Neuron (in vitro differentiated cells): ENCODE data around the gene TUNAR.

Experiments
- H2AFZ ChIP-seq: one replicate; pipeline ENCODE4 v1.6.1; 2013; ENCODE audit warnings: low read depth, mild to moderate bottlenecking, inconsistent platforms, low read length, moderate library complexity
- H3K27me3 ChIP-seq: one replicate; pipeline ENCODE4 v1.6.1; 2013; ENCODE audit warnings: low read length; ENCODE audit not compliant: insufficient read depth
- H3K36me3 ChIP-seq: one replicate; pipeline ENCODE4 v1.6.1; 2013; ENCODE audit warnings: low read length; ENCODE audit not compliant: insufficient read depth
- H3K4me1 ChIP-seq: one replicate; pipeline ENCODE4 v1.6.1; 2013; ENCODE audit warnings: low read length; ENCODE audit not compliant: insufficient read depth
- H3K4me3 ChIP-seq: 2 replicates; pipeline ENCODE4 v1.5.1; 2013; ENCODE audit warnings: mild to moderate bottlenecking, low read length, moderate library complexity
- H3K9me3 ChIP-seq: one replicate; pipeline ENCODE4 v1.6.1; 2013; ENCODE audit warnings: low read length

TUNAR gene

DNA sequence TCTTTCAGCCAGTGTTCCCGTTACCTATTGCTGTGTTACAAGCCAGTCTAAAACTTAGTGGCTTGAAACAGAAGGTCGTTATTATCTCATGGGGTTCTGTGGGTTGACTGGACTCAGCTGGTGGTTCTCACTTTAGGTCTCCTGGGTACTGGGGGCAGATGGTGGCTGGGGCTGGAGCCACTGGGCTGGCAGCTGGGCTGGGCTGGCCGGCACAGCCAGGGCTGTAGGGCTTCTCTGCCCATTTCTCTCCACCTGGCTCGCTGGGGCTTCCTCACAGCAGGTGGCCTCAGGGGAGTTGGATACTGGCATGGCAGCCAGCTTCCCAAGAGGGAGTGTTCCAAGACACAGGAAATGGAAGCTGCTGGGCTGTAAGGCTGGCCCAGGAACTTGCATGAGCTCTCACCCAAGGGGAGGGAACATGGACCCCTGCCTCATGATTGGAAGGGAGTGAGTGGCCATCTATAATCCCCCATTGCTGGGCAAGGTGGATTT, 27.0 kb downstream of the TUNAR start:
- no peak overlapping the region for H2AFZ ChIP-seq
- H3K27me3 ChIP-seq: no peaks in the 10 kb centered on the region
- no peak overlapping the region for H3K4me3 ChIP-seq
- H3K4me1 ChIP-seq: no peaks in the 10 kb centered on the region
- no peaks in the 10 kb centered on the region for H3K9me3 ChIP-seq
- H3K36me3 ChIP-seq: peaks cover 6% of the 10 kb centered on the region

DNA sequence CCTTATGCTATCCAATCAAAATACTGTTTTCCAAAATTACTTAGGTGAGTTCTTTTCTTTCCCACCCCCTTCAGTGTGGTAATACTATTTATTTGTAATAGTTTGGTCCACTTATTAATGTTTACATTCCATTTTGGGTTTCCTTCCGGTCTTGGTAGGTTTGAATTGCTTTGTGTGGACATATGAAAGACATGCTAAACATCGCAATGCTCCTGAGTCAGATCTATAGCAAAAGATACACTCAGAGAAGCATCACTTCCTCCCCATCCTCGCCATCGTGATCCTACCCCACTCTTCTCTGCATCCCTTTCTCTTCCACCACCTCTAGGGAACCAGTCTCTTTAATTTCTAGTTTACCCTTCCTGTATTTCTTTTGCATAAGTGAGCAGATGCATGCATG, 30.0 kb downstream of the TUNAR start:
- no peaks in the 10 kb centered on the region for H3K9me3 ChIP-seq
- no peaks in the 10 kb centered on the region for H3K4me1 ChIP-seq
- H3K4me3 ChIP-seq: no peak overlapping the region
- H3K27me3 ChIP-seq: no peaks in the 10 kb centered on the region
- peaks cover 6% of the 10 kb centered on the region for H3K36me3 ChIP-seq
- H2AFZ ChIP-seq: no peak overlapping the region

DNA sequence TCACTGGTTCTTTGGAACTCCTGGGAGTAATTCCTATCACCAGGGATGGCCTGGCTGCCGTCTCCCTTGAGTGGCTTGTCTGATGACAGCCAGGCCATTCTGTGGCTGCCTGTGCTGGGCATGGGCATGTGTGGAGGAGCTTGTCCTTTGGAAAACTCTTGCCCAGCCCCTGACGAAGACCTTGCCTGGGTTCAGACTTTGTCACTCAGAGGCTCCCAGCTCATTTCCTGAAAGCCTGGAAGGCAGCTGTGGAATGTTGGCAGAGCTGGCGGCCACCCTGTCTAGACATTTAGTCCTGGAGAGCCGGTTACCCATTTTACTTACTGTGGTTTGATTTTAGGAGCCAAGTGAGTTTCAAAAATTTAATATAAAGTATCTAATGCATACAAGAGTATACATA, 34.0 kb downstream of the TUNAR start:
- Histone ChIP-seq H3K4me3 (no peak overlapping the region), H3K27me3 (no peaks in the 10 kb centered on the region), H2AFZ (no peak overlapping the region), H3K4me1 (peaks cover 3% of the 10 kb centered on the region), H3K36me3 (peaks cover 2% of the 10 kb centered on the region), H3K9me3 (no peaks in the 10 kb centered on the region)

DNA sequence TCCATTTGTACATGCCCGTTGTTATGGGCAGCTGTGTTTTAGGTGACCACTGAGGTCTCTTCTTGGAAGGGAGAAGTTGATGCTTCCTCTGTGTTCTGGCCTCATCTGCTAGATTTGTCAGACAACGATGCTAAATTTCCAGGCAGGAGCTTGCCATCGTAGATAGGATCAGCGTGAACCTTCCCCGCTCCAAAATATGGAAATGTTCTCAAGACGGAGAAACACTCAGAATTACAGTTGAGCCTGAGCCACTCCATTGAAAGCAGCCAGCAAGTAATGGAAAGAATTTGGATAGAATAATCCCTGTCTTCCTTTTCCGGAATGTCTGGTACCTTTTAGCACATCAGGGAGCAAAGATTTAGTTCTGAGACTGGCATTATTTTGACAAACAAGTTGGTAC, 34.8 kb downstream of the TUNAR start:
- Histone ChIP-seq H3K27me3 (no peaks in the 10 kb centered on the region), H3K9me3 (no peaks in the 10 kb centered on the region), H2AFZ (no peak overlapping the region), H3K36me3 (peaks cover 2% of the 10 kb centered on the region), H3K4me1 (peaks cover 3% of the 10 kb centered on the region), H3K4me3 (no peak overlapping the region)

DNA sequence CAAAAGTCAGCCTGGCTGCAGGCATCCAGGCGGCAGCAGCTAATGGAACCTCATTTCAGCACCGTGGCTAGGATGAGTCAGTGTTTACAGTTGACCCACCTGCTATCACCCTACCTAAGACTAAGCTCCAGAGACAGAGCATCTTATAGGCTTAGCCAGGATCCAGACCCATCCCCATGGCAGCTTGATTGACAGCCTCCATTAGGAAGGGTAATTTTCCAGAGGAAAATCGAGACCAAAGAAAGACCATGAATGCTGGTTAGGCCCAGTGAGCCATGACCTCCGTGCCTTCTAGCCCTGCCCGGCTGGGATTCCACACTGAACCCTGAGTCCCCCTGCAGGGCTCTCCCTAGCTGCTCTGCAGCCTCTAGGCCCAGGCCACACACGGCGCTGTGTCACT, 38.7 kb downstream of the TUNAR start:
- Histone ChIP-seq H3K36me3 (peaks cover 4% of the 10 kb centered on the region), H3K4me1 (peaks cover 3% of the 10 kb centered on the region), H3K27me3 (no peaks in the 10 kb centered on the region), H3K4me3 (no peak overlapping the region), H2AFZ (no peak overlapping the region), H3K9me3 (no peaks in the 10 kb centered on the region)

DNA sequence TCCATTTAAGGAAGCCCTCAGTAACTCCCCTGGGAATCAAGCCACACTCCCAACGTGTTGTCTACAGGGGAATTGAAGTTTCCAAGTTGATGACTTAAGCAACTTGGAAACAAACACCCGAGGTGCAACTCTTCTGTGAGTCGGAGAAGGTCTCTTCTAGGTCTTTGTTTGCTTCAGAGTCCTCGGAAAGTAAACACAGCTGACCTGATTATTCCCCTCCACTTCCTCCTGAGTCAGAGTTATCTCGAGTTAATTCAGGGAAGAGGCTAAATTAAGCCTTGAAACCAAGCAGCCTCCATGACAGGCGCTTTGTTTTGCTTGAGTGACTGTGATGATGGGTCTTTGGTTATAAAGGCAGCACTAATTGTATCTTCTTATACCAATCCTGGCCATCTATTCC, 41.8 kb downstream of the TUNAR start:
- H3K4me1 ChIP-seq: peaks cover 3% of the 10 kb centered on the region
- no peaks in the 10 kb centered on the region for H3K9me3 ChIP-seq
- no peaks in the 10 kb centered on the region for H3K27me3 ChIP-seq
- H3K4me3 ChIP-seq: no peak overlapping the region
- H3K36me3 ChIP-seq: peaks cover 9% of the 10 kb centered on the region
- H2AFZ ChIP-seq: no peak overlapping the region

DNA sequence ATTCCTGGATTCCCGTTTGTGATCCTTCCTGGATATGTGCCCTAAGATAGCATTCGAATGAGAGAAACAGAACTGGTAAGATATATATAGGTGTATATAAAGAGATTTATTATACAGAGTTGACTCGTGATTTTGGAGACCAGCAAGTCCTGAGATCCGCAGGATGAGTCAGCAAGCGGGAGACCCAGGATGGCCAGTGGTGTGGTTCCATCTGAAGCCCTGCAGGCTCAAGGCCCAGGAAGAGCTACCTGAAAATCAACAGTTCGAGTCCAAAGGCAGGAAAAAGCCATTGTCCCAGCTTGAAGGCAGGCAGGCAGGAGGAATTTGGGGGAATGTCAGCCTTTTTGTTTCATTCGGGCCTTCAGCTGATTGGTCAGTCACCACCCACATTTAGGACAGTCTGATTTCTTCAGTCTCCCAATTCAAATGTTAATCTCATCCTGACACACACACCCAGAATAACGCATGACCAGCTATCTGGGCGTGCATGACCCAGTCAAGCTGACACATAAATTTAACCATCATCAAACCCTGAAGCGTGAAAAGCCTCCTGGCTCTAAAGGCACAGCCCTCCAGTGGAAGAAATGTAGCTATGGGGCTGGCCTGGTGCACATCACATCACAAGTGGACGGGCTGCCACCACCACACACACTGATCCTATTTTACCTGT, 44.3 kb downstream of the TUNAR start:
- H3K9me3 ChIP-seq: no peaks in the 10 kb centered on the region
- H3K4me3 ChIP-seq: no peak overlapping the region
- peaks cover 16% of the 10 kb centered on the region for H3K36me3 ChIP-seq
- H3K27me3 ChIP-seq: no peaks in the 10 kb centered on the region
- H2AFZ ChIP-seq: no peak overlapping the region
- H3K4me1 ChIP-seq: no peaks in the 10 kb centered on the region

DNA sequence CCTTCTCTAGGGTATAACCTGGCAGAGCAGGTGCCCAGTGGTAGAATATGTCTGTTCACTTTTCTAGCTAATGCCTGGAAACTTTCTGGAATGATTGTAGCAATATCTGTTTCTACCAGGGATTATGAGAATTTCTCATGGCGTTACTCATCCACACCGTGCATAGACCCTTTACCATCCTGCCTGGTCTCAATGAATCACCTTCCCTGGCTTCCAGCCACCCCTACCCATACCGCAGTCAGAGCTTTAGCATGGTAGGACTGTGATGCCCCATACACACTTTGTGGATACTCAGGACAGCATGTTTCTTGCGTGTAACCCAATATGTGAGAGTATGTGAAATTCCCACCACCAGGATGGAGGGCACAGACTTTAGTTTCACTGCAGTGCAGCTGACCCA, 45.4 kb downstream of the TUNAR start:
- Histone ChIP-seq H3K36me3 (peaks cover 16% of the 10 kb centered on the region), H2AFZ (no peak overlapping the region), H3K4me3 (no peak overlapping the region)

DNA sequence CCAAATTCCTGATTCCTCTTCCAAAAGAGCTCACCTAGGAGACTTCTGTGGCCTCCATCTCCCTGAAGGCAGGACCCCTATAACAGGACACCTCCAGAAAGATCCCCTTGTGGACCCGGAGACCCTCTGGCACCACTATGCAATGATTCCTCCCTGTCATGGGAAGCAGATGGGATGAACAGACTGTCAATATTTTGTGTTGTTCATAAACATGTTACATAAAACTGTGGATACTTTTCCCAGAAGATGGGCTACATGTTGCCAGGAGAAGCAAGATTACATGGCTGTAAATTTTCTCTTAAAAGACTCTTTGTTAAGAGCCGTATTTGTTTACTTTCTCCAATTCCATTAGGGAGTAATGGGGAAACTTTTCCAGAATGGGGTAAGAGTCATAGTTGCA, 52.1 kb downstream of the TUNAR start:
- H2AFZ ChIP-seq: no peak overlapping the region
- no peaks in the 10 kb centered on the region for H3K9me3 ChIP-seq
- H3K36me3 ChIP-seq: peaks cover 6% of the 10 kb centered on the region
- H3K4me1 ChIP-seq: peaks cover 12% of the 10 kb centered on the region
- H3K4me3 ChIP-seq: no peak overlapping the region
- no peaks in the 10 kb centered on the region for H3K27me3 ChIP-seq

More for the DNA sequence above, 45.4 kb downstream of the TUNAR start:
- Histone ChIP-seq H3K9me3 (no peaks in the 10 kb centered on the region), H3K4me1 (no peaks in the 10 kb centered on the region), H3K27me3 (no peaks in the 10 kb centered on the region)

DNA sequence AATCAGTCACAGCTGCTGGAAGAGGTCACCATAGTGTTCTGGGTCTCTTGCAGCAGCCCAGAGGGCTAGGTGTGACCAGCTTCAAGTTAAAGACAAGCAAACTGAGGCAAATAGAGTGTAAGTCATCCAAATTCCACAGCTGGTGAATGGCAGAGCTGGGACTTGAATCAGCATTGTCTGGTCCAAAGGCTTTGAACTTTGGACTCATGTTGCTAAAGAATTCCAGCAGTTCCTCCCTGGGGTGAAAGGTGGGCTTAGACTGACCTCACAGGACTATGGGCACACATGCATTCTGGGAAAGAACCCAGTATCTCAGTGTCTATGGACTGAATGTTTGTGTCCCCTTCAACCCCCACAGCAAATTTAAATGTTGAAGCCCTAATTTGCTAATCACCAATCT, 54.8 kb downstream of the TUNAR start:
- H2AFZ ChIP-seq: no peak overlapping the region
- no peaks in the 10 kb centered on the region for H3K9me3 ChIP-seq
- no peak overlapping the region for H3K4me3 ChIP-seq
- no peaks in the 10 kb centered on the region for H3K27me3 ChIP-seq
- H3K36me3 ChIP-seq: no peaks in the 10 kb centered on the region
- peaks cover 18% of the 10 kb centered on the region for H3K4me1 ChIP-seq

DNA sequence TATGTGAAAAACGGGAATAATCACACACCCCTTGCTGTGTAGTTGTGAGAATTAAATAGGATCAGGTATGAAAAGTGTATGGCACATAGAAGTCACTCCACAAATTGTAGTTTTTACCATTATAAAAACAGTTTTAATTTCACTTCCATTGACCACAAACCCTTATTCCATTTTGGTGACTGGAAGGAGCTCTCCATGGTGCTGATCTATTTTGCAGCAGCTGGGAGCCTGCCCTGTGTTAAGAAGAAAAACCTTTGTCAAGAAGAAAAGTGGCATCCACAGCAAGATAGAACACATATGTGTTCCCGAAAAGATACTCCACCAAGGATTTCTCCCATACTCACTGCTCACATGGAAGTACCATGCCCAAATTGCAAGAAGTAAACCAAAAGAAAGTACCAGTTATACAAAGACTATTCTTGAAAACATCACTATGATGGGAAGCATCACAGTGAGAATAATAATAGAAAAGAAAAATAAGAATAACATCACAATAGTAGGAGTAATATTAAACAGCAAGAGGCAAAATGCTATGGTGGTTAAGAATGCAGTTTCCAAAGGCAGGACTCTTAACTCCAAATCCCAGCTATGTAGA, 58.7 kb downstream of the TUNAR start:
- peaks cover 2% of the 10 kb centered on the region for H3K9me3 ChIP-seq
- no peaks in the 10 kb centered on the region for H3K27me3 ChIP-seq
- no peaks in the 10 kb centered on the region for H3K36me3 ChIP-seq
- H2AFZ ChIP-seq: no peak overlapping the region
- no peak overlapping the region for H3K4me3 ChIP-seq
- H3K4me1 ChIP-seq: peaks cover 12% of the 10 kb centered on the region

DNA sequence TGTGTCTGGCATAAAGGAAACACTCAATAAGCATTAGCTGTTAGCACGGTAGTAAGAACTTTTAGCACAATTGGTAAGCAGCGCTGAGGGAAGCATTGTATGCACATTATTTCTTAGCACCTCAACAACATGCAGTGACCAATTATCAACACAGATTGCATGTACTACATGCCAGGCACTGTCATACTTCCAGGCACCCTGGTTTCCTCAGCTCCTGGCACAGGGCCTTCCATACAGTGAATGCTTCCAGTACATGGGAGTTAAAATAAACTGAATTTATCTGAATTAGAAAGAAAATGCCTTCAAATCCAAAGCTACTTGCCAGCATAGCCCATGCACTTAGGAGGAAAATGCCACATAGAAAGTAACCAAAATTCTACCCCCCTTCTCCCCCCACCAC, 59.4 kb downstream of the TUNAR start:
- peaks cover 2% of the 10 kb centered on the region for H3K9me3 ChIP-seq
- H3K36me3 ChIP-seq: no peaks in the 10 kb centered on the region
- H2AFZ ChIP-seq: no peak overlapping the region
- peaks cover 12% of the 10 kb centered on the region for H3K4me1 ChIP-seq
- no peak overlapping the region for H3K4me3 ChIP-seq
- H3K27me3 ChIP-seq: no peaks in the 10 kb centered on the region

DNA sequence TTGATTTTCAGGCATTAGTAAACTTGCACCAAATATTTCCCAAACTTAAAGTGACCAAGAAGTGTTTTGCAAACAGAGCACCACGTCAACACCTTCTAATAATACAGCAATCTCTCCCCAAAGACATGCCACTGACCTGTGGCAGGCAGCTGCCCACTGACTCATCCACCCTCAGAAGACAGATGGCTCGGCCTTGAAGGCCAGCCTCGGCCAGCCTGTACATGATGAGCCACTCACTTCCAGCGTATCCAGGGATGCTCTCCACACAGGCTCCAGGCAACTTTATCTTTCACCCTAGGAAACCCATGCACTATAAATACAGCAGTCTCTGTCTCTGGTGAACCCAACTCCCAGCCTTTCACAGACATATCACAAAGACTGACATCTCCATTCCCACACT, 62.7 kb downstream of the TUNAR start:
- Histone ChIP-seq H3K4me1 (peaks cover 21% of the 10 kb centered on the region), H3K9me3 (peaks cover 8% of the 10 kb centered on the region), H2AFZ (no peak overlapping the region), H3K36me3 (no peaks in the 10 kb centered on the region), H3K4me3 (no peak overlapping the region), H3K27me3 (no peaks in the 10 kb centered on the region)

DNA sequence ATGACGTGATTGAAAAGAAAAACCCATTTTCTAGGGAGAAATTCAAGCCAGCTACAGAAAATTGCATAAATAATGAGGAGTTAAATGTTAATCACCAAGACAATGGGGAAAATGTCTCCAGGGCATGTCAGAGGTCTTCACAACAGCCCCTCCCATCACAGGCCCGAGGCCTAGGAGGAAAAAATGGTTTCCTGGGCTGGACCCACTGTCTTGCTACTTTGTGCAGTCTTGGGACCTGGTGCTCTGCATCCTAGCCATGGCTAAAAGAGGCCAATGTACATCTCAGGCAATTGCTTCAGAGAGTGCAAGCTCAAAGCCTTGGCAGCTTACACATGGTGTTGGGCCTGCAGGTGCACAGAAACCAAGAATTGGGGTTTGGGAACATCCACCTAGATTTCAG, 65.3 kb downstream of the TUNAR start:
- Histone ChIP-seq H3K27me3 (no peaks in the 10 kb centered on the region), H2AFZ (no peak overlapping the region), H3K4me3 (no peak overlapping the region), H3K9me3 (peaks cover 8% of the 10 kb centered on the region), H3K36me3 (no peaks in the 10 kb centered on the region), H3K4me1 (peaks cover 31% of the 10 kb centered on the region)
